Measurements from ENCODE around the gene TARS2.

TARS2 gene

GRCh38 chr1:150530491-150531159 lies 43.4 kb downstream of the TARS2 start:
- H4K91ac ChIP-seq (ENCODE audit: low read depth, low read length), result no peak overlapping the region
- no peak overlapping the region for H2AFZ ChIP-seq (ENCODE audit: insufficient read depth, low read length, poor library complexity)
- no peak overlapping the region for H3K4me2 ChIP-seq (ENCODE audit: low read length)
- H3K4me3 ChIP-seq (ENCODE audit: low read depth, low read length), result no peak overlapping the region
- peaks cover 12 to 13% of the 10 kb centered on the region in 2 experiments for H3K4me1 ChIP-seq (ENCODE audit: control insufficient read depth in 1 of 2, insufficient read depth in 2 of 2, low read length in 2 of 2)
- H3K79me2 ChIP-seq (ENCODE audit: control insufficient read depth, insufficient read depth, low read length, poor library complexity), result no peaks in the 10 kb centered on the region
- no peaks in the 10 kb centered on the region for H3K9me3 ChIP-seq (ENCODE audit: insufficient read depth, low read depth, low read length)
- no peak for DNase-seq
- no peak overlapping the region for H3K14ac ChIP-seq (ENCODE audit: low read length)
- no peak overlapping the region for H4K8ac ChIP-seq (ENCODE audit: low read depth, low read length)
- H3K18ac ChIP-seq (ENCODE audit: low read length), result peak overlapping the region; percentile 63
- H3K9ac ChIP-seq (ENCODE audit: low read length), result no peak overlapping the region
- WGBS (ENCODE audit: extremely low coverage, insufficient coverage, insufficient read length), result no CpG with 5 or more reads among the region's 14 CpGs
- no peak overlapping the region for H2BK12ac ChIP-seq (ENCODE audit: low read length)
- peaks cover 5% of the 10 kb centered on the region for H3K79me1 ChIP-seq (ENCODE audit: low read length)
- H3K23ac ChIP-seq (ENCODE audit: low read length), result no peak overlapping the region
- no peak overlapping the region for H2BK5ac ChIP-seq (ENCODE audit: low read depth, low read length, poor library complexity)
- no peak overlapping the region for H2AK5ac ChIP-seq (ENCODE audit: low read length)
- H3K27ac ChIP-seq (ENCODE audit: low read depth, low read length), result no peak overlapping the region
- H3K36me3 ChIP-seq (ENCODE audit: control insufficient read depth in 1 of 2, insufficient read depth in 2 of 2, low read length in 2 of 2), result no peaks in the 10 kb centered on the region
- H4K12ac ChIP-seq (ENCODE audit: low read depth, low read length), result no peak overlapping the region
- no peak overlapping the region for H2BK120ac ChIP-seq (ENCODE audit: insufficient read depth, low read length, poor library complexity)
- H3K4ac ChIP-seq (ENCODE audit: low read depth, low read length), result no peak overlapping the region
- H3K27me3 ChIP-seq (ENCODE audit: insufficient read depth, low read length), result no peaks in the 10 kb centered on the region

- H3K9me3 ChIP-seq (ENCODE audit: insufficient read depth, low read depth, low read length), result no peaks in the 10 kb centered on the region
- no peak overlapping the region for H3K4me2 ChIP-seq (ENCODE audit: low read length)
- DNase-seq, result no peak
- no peak overlapping the region for H2AFZ ChIP-seq (ENCODE audit: insufficient read depth, low read length, poor library complexity)
- H3K4me1 ChIP-seq (ENCODE audit: control insufficient read depth in 1 of 2, insufficient read depth in 2 of 2, low read length in 2 of 2), result peaks cover 25 to 29% of the 10 kb centered on the region in 2 experiments
- H3K4ac ChIP-seq (ENCODE audit: low read depth, low read length), result no peak overlapping the region
- H2BK5ac ChIP-seq (ENCODE audit: low read depth, low read length, poor library complexity), result no peak overlapping the region
- H4K12ac ChIP-seq (ENCODE audit: low read depth, low read length), result no peak overlapping the region
- no peak overlapping the region for H2BK120ac ChIP-seq (ENCODE audit: insufficient read depth, low read length, poor library complexity)
- no peak overlapping the region for H2BK12ac ChIP-seq (ENCODE audit: low read length)
- peak overlapping the region; percentile 46 for H3K14ac ChIP-seq (ENCODE audit: low read length)
- H3K23ac ChIP-seq (ENCODE audit: low read length), result no peak overlapping the region
- H3K79me1 ChIP-seq (ENCODE audit: low read length), result peaks cover 12% of the 10 kb centered on the region
- H3K18ac ChIP-seq (ENCODE audit: low read length), result no peak overlapping the region
- H2AK5ac ChIP-seq (ENCODE audit: low read length), result no peak overlapping the region
- H3K36me3 ChIP-seq (ENCODE audit: control insufficient read depth in 1 of 2, insufficient read depth in 2 of 2, low read length in 2 of 2), result no peaks in the 10 kb centered on the region
- no peaks in the 10 kb centered on the region for H3K27me3 ChIP-seq (ENCODE audit: insufficient read depth, low read length)
- H3K9ac ChIP-seq (ENCODE audit: low read length), result no peak overlapping the region
- WGBS (ENCODE audit: extremely low coverage, insufficient coverage, insufficient read length), result no CpG with 5 or more reads among the region's 5 CpGs
- H3K79me2 ChIP-seq (ENCODE audit: control insufficient read depth, insufficient read depth, low read length, poor library complexity), result peaks cover 3% of the 10 kb centered on the region
- H4K91ac ChIP-seq (ENCODE audit: low read depth, low read length), result no peak overlapping the region
- no peak overlapping the region for H3K4me3 ChIP-seq (ENCODE audit: low read depth, low read length)
- peak overlapping the region; percentile 31 for H4K8ac ChIP-seq (ENCODE audit: low read depth, low read length)
- H3K27ac ChIP-seq (ENCODE audit: low read depth, low read length), result no peak overlapping the region
Measured at GRCh38 chr1:150532860-150533259, 45.6 kb downstream of the TARS2 start.

GRCh38 chr1:150534002-150534401 lies 46.8 kb downstream of the TARS2 start:
- no peaks in the 10 kb centered on the region for H3K36me3 ChIP-seq (ENCODE audit: control insufficient read depth in 1 of 2, insufficient read depth in 2 of 2, low read length in 2 of 2)
- peaks cover 29 to 40% of the 10 kb centered on the region in 2 experiments for H3K4me1 ChIP-seq (ENCODE audit: control insufficient read depth in 1 of 2, insufficient read depth in 2 of 2, low read length in 2 of 2)
- no peak overlapping the region for H2BK12ac ChIP-seq (ENCODE audit: low read length)
- no peak overlapping the region for H3K4me3 ChIP-seq (ENCODE audit: low read depth, low read length)
- no peak overlapping the region for H3K23ac ChIP-seq (ENCODE audit: low read length)
- no peak for DNase-seq
- no peak overlapping the region for H3K27ac ChIP-seq (ENCODE audit: low read depth, low read length)
- no peak overlapping the region for H3K4me2 ChIP-seq (ENCODE audit: low read length)
- H3K9ac ChIP-seq (ENCODE audit: low read length), result no peak overlapping the region
- no peak overlapping the region for H3K18ac ChIP-seq (ENCODE audit: low read length)
- H3K4ac ChIP-seq (ENCODE audit: low read depth, low read length), result no peak overlapping the region
- no CpG with 5 or more reads among the region's 6 CpGs for WGBS (ENCODE audit: extremely low coverage, insufficient coverage, insufficient read length)
- no peak overlapping the region for H4K8ac ChIP-seq (ENCODE audit: low read depth, low read length)
- H2BK5ac ChIP-seq (ENCODE audit: low read depth, low read length, poor library complexity), result no peak overlapping the region
- peaks cover 3% of the 10 kb centered on the region for H3K79me2 ChIP-seq (ENCODE audit: control insufficient read depth, insufficient read depth, low read length, poor library complexity)
- no peak overlapping the region for H3K14ac ChIP-seq (ENCODE audit: low read length)
- no peaks in the 10 kb centered on the region for H3K27me3 ChIP-seq (ENCODE audit: insufficient read depth, low read length)
- H2AFZ ChIP-seq (ENCODE audit: insufficient read depth, low read length, poor library complexity), result no peak overlapping the region
- H2AK5ac ChIP-seq (ENCODE audit: low read length), result no peak overlapping the region
- no peaks in the 10 kb centered on the region for H3K9me3 ChIP-seq (ENCODE audit: insufficient read depth, low read depth, low read length)
- H4K12ac ChIP-seq (ENCODE audit: low read depth, low read length), result no peak overlapping the region
- H3K79me1 ChIP-seq (ENCODE audit: low read length), result peaks cover 18% of the 10 kb centered on the region
- H4K91ac ChIP-seq (ENCODE audit: low read depth, low read length), result no peak overlapping the region
- no peak overlapping the region for H2BK120ac ChIP-seq (ENCODE audit: insufficient read depth, low read length, poor library complexity)

DNA sequence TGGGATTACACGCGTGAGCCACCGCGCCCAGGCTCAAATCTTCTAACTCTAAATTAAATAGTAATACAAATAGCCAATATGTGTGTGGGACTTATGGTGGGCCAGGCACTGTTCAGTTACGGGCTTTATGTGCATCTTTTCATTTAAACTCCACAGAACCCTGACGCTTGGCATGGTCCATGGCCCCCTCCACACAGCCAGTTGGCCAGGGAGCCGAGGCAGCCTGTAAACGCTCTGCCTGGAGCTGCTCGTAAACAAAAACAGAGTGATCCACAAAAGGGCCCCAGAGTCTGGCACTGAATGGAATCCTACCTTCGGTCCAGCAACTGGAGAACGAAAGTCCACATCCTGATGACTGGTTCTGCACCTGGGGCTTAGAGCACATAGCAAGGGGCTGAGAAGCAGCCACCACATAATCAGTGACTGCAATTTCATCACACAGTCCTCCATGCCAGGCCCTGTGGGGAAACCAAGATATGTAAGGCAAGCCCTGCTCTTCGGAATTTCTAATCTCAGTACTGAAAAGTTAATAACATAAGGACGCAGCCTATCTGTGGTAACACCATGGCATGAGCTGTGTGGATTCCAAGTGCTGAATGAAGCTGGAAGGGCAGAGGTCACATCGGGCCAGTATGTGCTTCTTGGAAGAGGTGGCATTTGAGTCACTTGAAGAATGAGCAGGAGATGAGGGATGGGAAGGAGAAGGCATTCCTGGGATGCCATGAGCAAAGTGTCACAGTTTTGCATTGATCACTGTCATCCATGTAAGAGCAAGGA lies 48.5 kb downstream of the TARS2 start:
- H3K9ac ChIP-seq (ENCODE audit: low read length), result no peak overlapping the region
- no peak overlapping the region for H4K8ac ChIP-seq (ENCODE audit: low read depth, low read length)
- H2AK5ac ChIP-seq (ENCODE audit: low read length), result no peak overlapping the region
- no peak overlapping the region for H3K18ac ChIP-seq (ENCODE audit: low read length)
- H3K4ac ChIP-seq (ENCODE audit: low read depth, low read length), result no peak overlapping the region
- no peak overlapping the region for H2AFZ ChIP-seq (ENCODE audit: insufficient read depth, low read length, poor library complexity)
- H3K36me3 ChIP-seq (ENCODE audit: control insufficient read depth in 1 of 2, insufficient read depth in 2 of 2, low read length in 2 of 2), result no peaks in the 10 kb centered on the region
- H2BK12ac ChIP-seq (ENCODE audit: low read length), result no peak overlapping the region
- peak overlapping the region; percentile 8 for H3K27ac ChIP-seq (ENCODE audit: low read depth, low read length)
- H3K9me3 ChIP-seq (ENCODE audit: insufficient read depth, low read depth, low read length), result no peaks in the 10 kb centered on the region
- H3K4me1 ChIP-seq (ENCODE audit: control insufficient read depth in 1 of 2, insufficient read depth in 2 of 2, low read length in 2 of 2), result peaks cover 29 to 36% of the 10 kb centered on the region in 2 experiments
- no peak overlapping the region for H3K23ac ChIP-seq (ENCODE audit: low read length)
- no peaks in the 10 kb centered on the region for H3K27me3 ChIP-seq (ENCODE audit: insufficient read depth, low read length)
- no CpG with 5 or more reads among the region's 14 CpGs for WGBS (ENCODE audit: extremely low coverage, insufficient coverage, insufficient read length)
- no peak overlapping the region for H2BK120ac ChIP-seq (ENCODE audit: insufficient read depth, low read length, poor library complexity)
- DNase-seq, result peak; percentile 99
- H3K14ac ChIP-seq (ENCODE audit: low read length), result no peak overlapping the region
- no peak overlapping the region for H3K4me3 ChIP-seq (ENCODE audit: low read depth, low read length)
- no peak overlapping the region for H4K91ac ChIP-seq (ENCODE audit: low read depth, low read length)
- peaks cover 17% of the 10 kb centered on the region for H3K79me1 ChIP-seq (ENCODE audit: low read length)
- H4K12ac ChIP-seq (ENCODE audit: low read depth, low read length), result no peak overlapping the region
- peak overlapping the region; percentile 5 for H3K4me2 ChIP-seq (ENCODE audit: low read length)
- H3K79me2 ChIP-seq (ENCODE audit: control insufficient read depth, insufficient read depth, low read length, poor library complexity), result peaks cover 3% of the 10 kb centered on the region
- H2BK5ac ChIP-seq (ENCODE audit: low read depth, low read length, poor library complexity), result no peak overlapping the region
